Smooth muscle cell (in vitro differentiated cells): ENCODE measurements around the gene PGAP2. TPM values are rescaled to one million over a fixed set of nuclear protein-coding genes. Genes with fewer than 3 reads are reported as not detected.

Source experiments
- DNase-seq: peaks from one replicate; lab custom pipeline; 2025; ENCODE audit not compliant: unreplicated experiment; lab: John Stamatoyannopoulos, UW
- H2AFZ ChIP-seq: fragments of 200-600 bp; sonication (generic); 2 replicates; pipeline ENCODE4 v1.6.0; 2016; ENCODE audit warnings: antibody characterized with exemption, low read depth, mild to moderate bottlenecking
- H3F3A ChIP-seq: fragments of 200-600 bp; sonication (generic); 2 replicates; pipeline ENCODE4 v1.6.0; 2017; ENCODE audit warnings: antibody characterized with exemption, low read depth
- H3K27ac ChIP-seq: fragments of 200-600 bp; sonication (generic); 2 replicates; pipeline ENCODE4 v1.5.1; 2016; ENCODE audit warnings: low read depth, mild to moderate bottlenecking
- H3K27me3 ChIP-seq: fragments of 200-600 bp; sonication (generic); 2 replicates; pipeline ENCODE4 v1.6.1; 2016; ENCODE audit warnings: low read depth, mild to moderate bottlenecking
- H3K36me3 ChIP-seq: fragments of 200-600 bp; sonication (generic); 2 replicates; pipeline ENCODE4 v1.5.1; 2016; ENCODE audit warnings: low read depth
- H3K4me1 ChIP-seq: fragments of 200-600 bp; sonication (generic); 2 replicates; pipeline ENCODE4 v1.5.1; 2016; ENCODE audit warnings: low read depth
- H3K4me2 ChIP-seq: fragments of 200-600 bp; sonication (generic); 2 replicates; pipeline ENCODE4 v1.6.0; 2016; ENCODE audit warnings: mild to moderate bottlenecking
- H3K4me3 ChIP-seq: fragments of 200-600 bp; sonication (generic); 2 replicates; pipeline ENCODE4 v1.5.1; 2016; ENCODE audit warnings: mild to moderate bottlenecking
- H3K79me2 ChIP-seq: fragments of 200-600 bp; sonication (generic); 2 replicates; pipeline ENCODE4 v1.6.0; 2016; ENCODE audit warnings: low read depth, mild to moderate bottlenecking
- H3K9ac ChIP-seq: fragments of 200-600 bp; sonication (generic); 2 replicates; pipeline ENCODE4 v1.6.0; 2016; ENCODE audit warnings: low read depth
- H3K9me3 ChIP-seq: fragments of 200-600 bp; sonication (generic); replicated peaks from 2 replicates; pipeline ENCODE4 v1.5.1; 2016; ENCODE audit warnings: low read depth
- H4K20me1 ChIP-seq: fragments of 200-600 bp; sonication (generic); 2 replicates; pipeline ENCODE4 v1.6.0; 2016; ENCODE audit warnings: low read depth
- CTCF ChIP-seq: fragments of 200-600 bp; sonication (generic); IDR thresholded peaks from 2 replicates; pipeline ENCODE4 v1.5.1; 2017; ENCODE audit warnings: borderline replicate concordance, mild to moderate bottlenecking, antibody characterized with exemption; ENCODE audit not compliant: insufficient read depth, poor library complexity, severe bottlenecking
- WGBS: methylation state at CpG from one replicate; pipeline ENCODE4 v1.1.7; 2016; ENCODE audit warnings: low lambda C conversion rate; 5-methylcytosine and 5-hydroxymethylcytosine counted together
- polyA plus RNA-seq: library from polyadenylated mRNA; unstranded; fragments of >200 nt; fragmentation: Nextera tagmentation; extraction: Ambion mirVana; gene quantifications from 2 replicates; pipeline ENCODE4 v1.2.1, GENCODE V29; 2016
- total RNA-seq: library from RNA; depleted of rRNA; stranded (reverse); fragments of >200 nt; gene quantifications from 2 replicates; pipeline ENCODE4 v1.2.3, GENCODE V29; 2014

Gene PGAP2
- total and polyA plus RNA-seq, 2 experiments from 2014 or later: 8.7 to 10.9 TPM

GRCh38 chr11:3845246-3845645, 36.9 kb downstream of the PGAP2 start:
- Histone ChIP-seq H3K36me3 (no peaks in the 10 kb centered on the region), H3K27me3 (no peaks in the 10 kb centered on the region), H3K27ac (no peak overlapping the region), H3K4me1 (no peaks in the 10 kb centered on the region), H3K4me3 (no peak overlapping the region), H3K9me3 (no peaks in the 10 kb centered on the region), H3K9ac (no peak overlapping the region), H4K20me1 (peaks cover under 1% of the 10 kb centered on the region), H3F3A (no peaks in the 10 kb centered on the region), H3K4me2 (no peak overlapping the region), H3K79me2 (peaks cover 5% of the 10 kb centered on the region), H2AFZ (no peak overlapping the region)
- no peak for TF ChIP-seq CTCF
- 94% methylated on average over 1 of the region's 1 CpG for WGBS
- no peak for DNase-seq

GRCh38 chr11:3845670-3846069, 37.3 kb downstream of the PGAP2 start:
- 88% methylated on average over 3 of the region's 3 CpGs for WGBS
- TF ChIP-seq CTCF: no peak
- no peaks in the 10 kb centered on the region for H3K36me3 ChIP-seq
- no peak overlapping the region for H2AFZ ChIP-seq
- no peak for DNase-seq
- H3K9ac ChIP-seq: no peak overlapping the region
- H3K79me2 ChIP-seq: peaks cover under 1% of the 10 kb centered on the region
- no peaks in the 10 kb centered on the region for H3K27me3 ChIP-seq
- no peaks in the 10 kb centered on the region for H4K20me1 ChIP-seq
- no peaks in the 10 kb centered on the region for H3K4me1 ChIP-seq
- H3K9me3 ChIP-seq: no peaks in the 10 kb centered on the region
- H3F3A ChIP-seq: no peaks in the 10 kb centered on the region
- no peak overlapping the region for H3K27ac ChIP-seq
- H3K4me3 ChIP-seq: no peak overlapping the region
- no peak overlapping the region for H3K4me2 ChIP-seq

- TF ChIP-seq CTCF: peak; percentile 67
- Histone ChIP-seq H3K79me2 (no peaks in the 10 kb centered on the region), H3K4me1 (peaks cover 6% of the 10 kb centered on the region), H3F3A (no peaks in the 10 kb centered on the region), H3K4me3 (no peak overlapping the region), H4K20me1 (no peaks in the 10 kb centered on the region), H3K9ac (no peak overlapping the region), H3K27ac (no peak overlapping the region), H3K36me3 (no peaks in the 10 kb centered on the region), H2AFZ (no peak overlapping the region), H3K4me2 (no peak overlapping the region), H3K27me3 (no peaks in the 10 kb centered on the region), H3K9me3 (no peaks in the 10 kb centered on the region)
- WGBS: 68% methylated on average over 10 of the region's 10 CpGs
- DNase-seq: no peak
Observed at GRCh38 chr11:3849297-3849874, 41.0 kb downstream of the PGAP2 start.

GRCh38 chr11:3853545-3853842, 45.1 kb downstream of the PGAP2 start:
- Histone ChIP-seq H3K4me1 (peaks cover 10% of the 10 kb centered on the region), H3K4me2 (no peak overlapping the region), H4K20me1 (peaks cover 22% of the 10 kb centered on the region), H3K27ac (no peak overlapping the region), H3K4me3 (no peak overlapping the region), H3K79me2 (peaks cover 28% of the 10 kb centered on the region), H2AFZ (no peak overlapping the region), H3K9ac (no peak overlapping the region), H3K36me3 (no peaks in the 10 kb centered on the region), H3F3A (no peaks in the 10 kb centered on the region), H3K9me3 (no peaks in the 10 kb centered on the region), H3K27me3 (no peaks in the 10 kb centered on the region)
- TF ChIP-seq CTCF: no peak
- DNase-seq: no peak
- WGBS: 96% methylated on average over 1 of the region's 1 CpG
